ENCODE results near the gene GOLGB1. TPM values are rescaled to one million over a fixed set of nuclear protein-coding genes. Genes with fewer than 3 reads are reported as not detected.

The GOLGB1 gene
- total and polyA plus RNA-seq, 7 donors, result 9.7 to 70.1 (median 44.8) TPM

DNA sequence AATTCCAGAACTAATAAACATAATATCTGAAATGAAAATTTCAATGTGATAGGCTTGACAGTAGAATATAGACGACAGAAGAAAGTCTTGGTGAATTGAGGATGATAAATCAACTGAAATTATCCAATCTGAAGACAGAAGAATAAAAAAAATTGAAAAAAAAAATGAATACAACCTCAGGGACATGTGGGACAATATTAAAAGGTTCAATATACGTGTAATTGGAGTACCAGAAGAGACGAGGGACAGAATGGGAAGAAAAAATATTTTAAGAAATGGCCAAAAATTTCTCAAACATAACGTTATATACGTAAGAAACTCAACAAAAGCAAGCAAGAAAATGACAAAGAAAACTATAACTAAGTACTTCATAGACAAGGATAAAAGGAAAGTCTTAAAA lies 45.6 kb downstream of the GOLGB1 start:
- H3K4me3 ChIP-seq, result no peak overlapping the region
- 97 to 98% methylated on average over 5 of the region's 5 CpGs for WGBS, 2 donors

DNA sequence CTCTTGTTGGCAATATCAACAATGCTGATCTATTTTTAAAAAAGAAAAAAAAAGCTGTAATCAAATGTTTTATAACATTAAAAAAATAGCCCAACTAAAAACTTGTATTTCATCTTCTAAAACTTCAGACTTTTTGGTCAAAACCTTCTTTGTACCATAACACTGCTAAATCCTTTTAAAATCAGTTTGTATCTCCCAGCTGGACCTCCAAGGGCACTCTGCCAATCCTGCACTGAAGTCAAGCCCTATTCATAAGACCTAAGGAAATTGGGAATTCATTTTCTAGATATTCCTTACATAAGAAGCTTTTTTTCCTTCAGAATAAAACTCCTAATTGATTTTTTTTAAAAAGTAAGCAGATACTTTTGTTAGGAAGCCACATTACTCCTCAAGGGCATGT lies 50.6 kb downstream of the GOLGB1 start:
- peak; percentile 68 for DNase-seq
- Histone ChIP-seq H3K4me3 (no peak overlapping the region), H3K9me3 (no peaks in the 10 kb centered on the region), H3K36me3 (peaks cover 0 to 58% (median 10%) of the 10 kb centered on the region in 4 donors), H3K27ac (no peak overlapping the region), H3K4me1 (no peaks in the 10 kb centered on the region), H3K27me3 (no peaks in the 10 kb centered on the region)
- intact Hi-C loops (cut with DNase I), result no loop called here
- TF ChIP-seq EP300 (IDR thresholded peaks at IDR 0.05) (no peak), POLR2AphosphoS5 (IDR thresholded peaks at IDR 0.05) (no peak), POLR2A (IDR thresholded peaks at IDR 0.05) (no peak)
- TF ChIP-seq, protein P1, sequence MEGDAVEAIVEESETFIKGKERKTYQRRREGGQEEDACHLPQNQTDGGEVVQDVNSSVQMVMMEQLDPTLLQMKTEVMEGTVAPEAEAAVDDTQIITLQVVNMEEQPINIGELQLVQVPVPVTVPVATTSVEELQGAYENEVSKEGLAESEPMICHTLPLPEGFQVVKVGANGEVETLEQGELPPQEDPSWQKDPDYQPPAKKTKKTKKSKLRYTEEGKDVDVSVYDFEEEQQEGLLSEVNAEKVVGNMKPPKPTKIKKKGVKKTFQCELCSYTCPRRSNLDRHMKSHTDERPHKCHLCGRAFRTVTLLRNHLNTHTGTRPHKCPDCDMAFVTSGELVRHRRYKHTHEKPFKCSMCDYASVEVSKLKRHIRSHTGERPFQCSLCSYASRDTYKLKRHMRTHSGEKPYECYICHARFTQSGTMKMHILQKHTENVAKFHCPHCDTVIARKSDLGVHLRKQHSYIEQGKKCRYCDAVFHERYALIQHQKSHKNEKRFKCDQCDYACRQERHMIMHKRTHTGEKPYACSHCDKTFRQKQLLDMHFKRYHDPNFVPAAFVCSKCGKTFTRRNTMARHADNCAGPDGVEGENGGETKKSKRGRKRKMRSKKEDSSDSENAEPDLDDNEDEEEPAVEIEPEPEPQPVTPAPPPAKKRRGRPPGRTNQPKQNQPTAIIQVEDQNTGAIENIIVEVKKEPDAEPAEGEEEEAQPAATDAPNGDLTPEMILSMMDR (IDR thresholded peaks at IDR 0.05), result no peak

More for the DNA sequence above, 45.6 kb downstream of the GOLGB1 start:
- Histone ChIP-seq H3K4me1 (no peaks in the 10 kb centered on the region), H3K27me3 (no peaks in the 10 kb centered on the region), H3K9me3 (no peaks in the 10 kb centered on the region), H3K36me3 (peaks cover 0 to 65% (median 6%) of the 10 kb centered on the region in 4 donors), H3K27ac (no peak overlapping the region)
- no peak for DNase-seq
- intact Hi-C loops (cut with DNase I), result no loop called here
- TF ChIP-seq POLR2AphosphoS5 (IDR thresholded peaks at IDR 0.05), result no peak

DNA sequence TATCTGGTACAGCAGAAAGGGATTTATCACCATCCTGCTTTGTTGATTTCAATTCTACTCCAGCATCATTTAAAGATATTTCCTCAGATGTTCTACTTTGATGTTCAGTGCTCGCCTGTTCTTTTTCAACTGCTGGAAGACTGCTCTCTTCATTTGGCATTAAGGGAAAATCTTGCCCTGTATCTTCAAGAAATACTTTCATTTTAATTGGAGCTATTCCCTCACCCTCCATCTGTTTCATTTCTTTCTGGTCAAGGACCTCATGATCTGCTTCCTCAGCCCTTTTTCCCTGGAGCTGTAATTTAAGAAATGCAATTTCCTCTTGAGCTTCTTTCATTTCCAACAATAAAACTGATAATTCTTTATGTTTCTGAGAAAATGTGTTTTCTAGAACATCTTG lies 51.1 kb downstream of the GOLGB1 start:
- no peaks in the 10 kb centered on the region for H3K27me3 ChIP-seq
- DNase-seq, result no peak
- no peak overlapping the region for H3K4me3 ChIP-seq
- no peak overlapping the region for H3K27ac ChIP-seq
- no peaks in the 10 kb centered on the region for H3K4me1 ChIP-seq
- TF ChIP-seq, protein P1 (IDR thresholded peaks at IDR 0.05), result no peak
- no peak for TF ChIP-seq POLR2A (IDR thresholded peaks at IDR 0.05)
- no peaks in the 10 kb centered on the region for H3K9me3 ChIP-seq
- WGBS, 2 donors, result 92 to 96% methylated on average over 1 of the region's 1 CpG
- peaks cover 0 to 54% (median 10%) of the 10 kb centered on the region in 4 donors for H3K36me3 ChIP-seq
- intact Hi-C loops (cut with DNase I), result no loop called here

DNA sequence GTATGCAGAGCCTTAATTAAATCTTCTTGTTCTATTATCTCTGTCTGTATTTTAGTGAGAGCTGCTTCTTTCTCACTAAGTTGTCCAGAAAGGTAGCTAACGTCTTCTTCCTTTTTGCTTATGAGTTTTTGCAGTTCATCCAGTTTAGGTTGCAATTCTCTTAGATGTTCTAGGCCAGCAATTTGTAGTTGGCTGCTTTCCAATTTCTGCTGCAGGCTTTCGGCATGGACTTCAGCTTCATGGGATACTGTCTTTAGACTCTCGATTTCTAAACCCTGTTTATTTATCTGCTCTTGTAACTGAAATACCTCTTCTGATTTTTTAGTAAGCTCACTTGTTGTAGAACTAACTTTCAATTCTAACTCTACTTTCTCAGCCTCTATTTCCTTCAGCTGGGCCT lies 53.4 kb downstream of the GOLGB1 start:
- TF ChIP-seq POLR2A (IDR thresholded peaks at IDR 0.05) (no peak), POLR2AphosphoS5 (IDR thresholded peaks at IDR 0.05) (peak in 1 of 4 donors; percentile 33)
- no peak for DNase-seq
- Histone ChIP-seq H3K4me3 (no peak overlapping the region), H3K27ac (no peak overlapping the region), H3K36me3 (peaks cover 4 to 54% (median 12%) of the 10 kb centered on the region in 4 donors), H3K4me1 (no peaks in the 10 kb centered on the region), H3K9me3 (no peaks in the 10 kb centered on the region), H3K27me3 (no peaks in the 10 kb centered on the region)
- intact Hi-C loops (cut with DNase I), result no loop called here
- 86 to 91% methylated on average over 3 of the region's 3 CpGs for WGBS, 2 donors

DNA sequence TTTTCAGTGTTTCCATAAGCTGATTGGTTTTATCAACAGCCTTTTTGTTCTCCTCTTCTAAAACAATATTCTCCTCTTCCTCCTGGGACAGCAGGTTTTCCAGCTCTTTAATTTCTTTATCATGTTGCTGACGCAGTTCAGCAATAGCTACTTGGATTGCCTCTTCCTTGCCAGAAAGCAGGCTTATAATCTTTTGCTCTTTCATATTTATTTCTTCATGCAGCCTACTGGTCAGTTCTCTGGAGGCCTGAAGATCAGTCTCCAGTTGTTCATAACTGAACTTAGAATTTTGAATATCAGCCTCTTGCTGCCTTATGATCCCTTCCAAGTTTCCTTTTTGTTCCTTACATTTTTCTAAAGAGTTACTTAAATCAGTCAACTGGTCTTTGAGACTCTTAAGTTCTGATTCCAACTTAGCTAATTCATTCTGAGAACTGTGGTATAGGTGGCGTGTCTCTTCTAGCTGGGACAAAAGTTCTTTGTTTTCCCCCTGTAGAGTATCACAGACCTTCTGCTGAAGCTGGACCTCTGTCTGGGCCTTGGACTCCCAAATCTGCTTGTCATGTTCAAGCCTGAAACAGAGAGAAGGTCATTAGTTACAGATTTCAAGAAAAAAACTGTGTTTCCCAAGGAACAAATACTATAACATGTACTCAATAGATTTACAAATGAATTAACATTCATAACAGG lies 57.4 kb downstream of the GOLGB1 start:
- Histone ChIP-seq H3K36me3 (peaks cover 4 to 39% (median 6%) of the 10 kb centered on the region in 4 donors), H3K27ac (no peak overlapping the region), H3K9me3 (no peaks in the 10 kb centered on the region), H3K4me3 (no peak overlapping the region), H3K27me3 (no peaks in the 10 kb centered on the region), H3K4me1 (no peaks in the 10 kb centered on the region)
- TF ChIP-seq, protein P1 (IDR thresholded peaks at IDR 0.05), result no peak
- TF ChIP-seq EP300 (IDR thresholded peaks at IDR 0.05) (no peak), POLR2AphosphoS5 (IDR thresholded peaks at IDR 0.05) (no peak), POLR2A (IDR thresholded peaks at IDR 0.05) (no peak)
- DNase-seq, result no peak
- intact Hi-C loops (cut with DNase I), result no loop called here
- WGBS, 2 donors, result 90 to 99% methylated on average over 2 of the region's 2 CpGs
